ENCODE results near the gene ADRM1.

ADRM1 gene

DNA sequence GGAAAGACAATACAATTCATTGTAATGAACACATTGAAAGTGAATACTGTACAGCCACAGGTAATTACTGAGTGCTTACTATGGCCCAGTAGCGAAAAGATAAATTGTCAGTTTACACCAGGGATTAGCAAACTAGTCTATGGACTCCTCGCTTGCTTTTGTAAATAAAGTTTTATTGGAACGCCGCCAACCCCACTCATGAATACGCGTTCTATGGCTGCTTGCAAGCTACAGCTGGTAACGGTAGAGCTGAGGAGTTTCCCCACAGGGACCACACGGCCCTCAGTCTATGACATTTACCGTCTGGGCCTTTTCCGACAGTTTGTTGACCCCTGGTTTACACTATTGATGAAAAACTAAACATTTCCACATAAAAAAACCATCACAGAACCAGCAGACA, 40.1 kb downstream of the ADRM1 start:
- no peaks in the 10 kb centered on the region for H3K9me2 ChIP-seq (replicated peaks; ENCODE audit: control insufficient read depth, low read length)
- peaks cover 5% of the 10 kb centered on the region; the same call in 1 of the 2 replicates for H3K9me3 ChIP-seq (ENCODE audit: control insufficient read depth, insufficient read depth, low read length)
- H3K4me2 ChIP-seq (ENCODE audit: low read length): no peak overlapping the region
- no peak overlapping the region for H3K4me3 ChIP-seq (ENCODE audit: low read length)
- TF ChIP-seq EZH2phosphoT487 (IDR thresholded peaks at IDR 0.05; ENCODE audit: borderline replicate concordance, low read length): no peak
- TF ChIP-seq, protein P1, sequence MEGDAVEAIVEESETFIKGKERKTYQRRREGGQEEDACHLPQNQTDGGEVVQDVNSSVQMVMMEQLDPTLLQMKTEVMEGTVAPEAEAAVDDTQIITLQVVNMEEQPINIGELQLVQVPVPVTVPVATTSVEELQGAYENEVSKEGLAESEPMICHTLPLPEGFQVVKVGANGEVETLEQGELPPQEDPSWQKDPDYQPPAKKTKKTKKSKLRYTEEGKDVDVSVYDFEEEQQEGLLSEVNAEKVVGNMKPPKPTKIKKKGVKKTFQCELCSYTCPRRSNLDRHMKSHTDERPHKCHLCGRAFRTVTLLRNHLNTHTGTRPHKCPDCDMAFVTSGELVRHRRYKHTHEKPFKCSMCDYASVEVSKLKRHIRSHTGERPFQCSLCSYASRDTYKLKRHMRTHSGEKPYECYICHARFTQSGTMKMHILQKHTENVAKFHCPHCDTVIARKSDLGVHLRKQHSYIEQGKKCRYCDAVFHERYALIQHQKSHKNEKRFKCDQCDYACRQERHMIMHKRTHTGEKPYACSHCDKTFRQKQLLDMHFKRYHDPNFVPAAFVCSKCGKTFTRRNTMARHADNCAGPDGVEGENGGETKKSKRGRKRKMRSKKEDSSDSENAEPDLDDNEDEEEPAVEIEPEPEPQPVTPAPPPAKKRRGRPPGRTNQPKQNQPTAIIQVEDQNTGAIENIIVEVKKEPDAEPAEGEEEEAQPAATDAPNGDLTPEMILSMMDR (IDR thresholded peaks at IDR 0.05; ENCODE audit: low read depth, low read length, poor library complexity, severe bottlenecking): no peak
- H3F3A ChIP-seq (ENCODE audit: control insufficient read depth, insufficient read depth): peaks cover 36% of the 10 kb centered on the region
- H3K79me2 ChIP-seq (ENCODE audit: control insufficient read depth, low read length): 0 out of 2 replicates have a peak, but pooled peaks cover 4% of the 10 kb centered on the region
- H4K20me1 ChIP-seq (ENCODE audit: control insufficient read depth, insufficient read depth, low read depth, low read length): no peaks in the 10 kb centered on the region
- H3K4me1 ChIP-seq (ENCODE audit: control insufficient read depth, low read length): peaks cover 56% of the 10 kb centered on the region
- H3K27me3 ChIP-seq (ENCODE audit: control insufficient read depth, low read length): no peaks in the 10 kb centered on the region
- H3K27ac ChIP-seq (ENCODE audit: low read depth, low read length): no peak overlapping the region
- peaks cover 17% of the 10 kb centered on the region for H3K36me3 ChIP-seq (ENCODE audit: control insufficient read depth, low read length)

DNA sequence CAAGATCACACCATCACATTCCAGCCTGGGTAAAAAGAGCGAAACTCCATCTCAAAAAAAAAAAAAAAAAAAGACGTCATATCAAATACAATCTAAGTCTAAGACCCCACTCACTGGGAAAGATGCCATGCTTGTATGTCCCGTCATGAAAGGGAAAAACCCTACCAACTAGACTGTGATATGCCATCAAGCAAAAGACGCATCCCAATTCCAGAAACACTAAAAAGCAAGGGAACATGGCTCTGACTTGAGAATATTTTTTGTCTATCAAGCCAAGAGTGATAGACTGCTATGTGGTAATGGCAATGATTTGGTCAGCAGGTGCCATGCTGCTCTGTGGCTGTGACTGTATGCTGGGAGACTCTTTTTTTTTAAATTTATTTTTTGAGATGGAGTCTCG, 41.3 kb downstream of the ADRM1 start:
- Histone ChIP-seq H3K27me3 (ENCODE audit: control insufficient read depth, low read length) (no peaks in the 10 kb centered on the region), H3K4me1 (ENCODE audit: control insufficient read depth, low read length) (peaks cover 44% of the 10 kb centered on the region), H4K20me1 (ENCODE audit: control insufficient read depth, insufficient read depth, low read depth, low read length) (no peaks in the 10 kb centered on the region), H3F3A (ENCODE audit: control insufficient read depth, insufficient read depth) (peaks cover 24% of the 10 kb centered on the region), H3K27ac (ENCODE audit: low read depth, low read length) (peak overlapping the region; percentile 39; the same call in 1 of the 2 replicates), H3K4me3 (ENCODE audit: low read length) (no peak overlapping the region), H3K36me3 (ENCODE audit: control insufficient read depth, low read length) (peaks cover 17% of the 10 kb centered on the region), H3K9me2 (replicated peaks; ENCODE audit: control insufficient read depth, low read length) (no peaks in the 10 kb centered on the region), H3K79me2 (ENCODE audit: control insufficient read depth, low read length) (0 out of 2 replicates have a peak, but pooled peaks cover 4% of the 10 kb centered on the region), H3K4me2 (ENCODE audit: low read length) (peak overlapping the region; percentile 27; the same call in 1 of the 2 replicates), H3K9me3 (ENCODE audit: control insufficient read depth, insufficient read depth, low read length) (peaks cover 5% of the 10 kb centered on the region; the same call in 1 of the 2 replicates)
- no peak for TF ChIP-seq EZH2phosphoT487 (IDR thresholded peaks at IDR 0.05; ENCODE audit: borderline replicate concordance, low read length)
- TF ChIP-seq, protein P1 (IDR thresholded peaks at IDR 0.05; ENCODE audit: low read depth, low read length, poor library complexity, severe bottlenecking): no peak

DNA sequence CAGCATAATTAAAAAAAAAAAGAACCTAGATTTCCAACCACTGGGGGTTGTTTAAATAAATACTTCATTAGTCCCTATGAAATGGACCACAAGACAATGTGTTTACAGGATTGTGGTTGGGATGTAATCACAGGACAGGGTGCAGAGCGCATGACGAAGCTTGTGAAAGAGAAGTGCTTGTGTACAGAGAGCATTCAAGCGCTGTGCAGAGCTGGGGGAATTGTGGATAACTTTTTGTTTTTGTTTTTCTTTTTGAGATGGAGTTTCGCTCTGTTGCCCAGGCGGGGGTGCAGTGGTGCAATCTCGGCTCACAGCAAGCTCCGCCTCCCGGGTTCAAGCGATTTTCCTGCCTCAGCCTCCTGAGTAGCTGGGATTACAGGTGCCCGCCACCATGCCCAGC, 42.0 kb downstream of the ADRM1 start:
- Histone ChIP-seq H3K27me3 (ENCODE audit: control insufficient read depth, low read length) (no peaks in the 10 kb centered on the region), H3K9me2 (replicated peaks; ENCODE audit: control insufficient read depth, low read length) (no peaks in the 10 kb centered on the region), H4K20me1 (ENCODE audit: control insufficient read depth, insufficient read depth, low read depth, low read length) (no peaks in the 10 kb centered on the region), H3K4me3 (ENCODE audit: low read length) (no peak overlapping the region; the same call in 1 of the 2 replicates), H3K4me1 (ENCODE audit: control insufficient read depth, low read length) (peaks cover 37% of the 10 kb centered on the region), H3K4me2 (ENCODE audit: low read length) (peak overlapping the region; percentile 27), H3K9me3 (ENCODE audit: control insufficient read depth, insufficient read depth, low read length) (peaks cover 5% of the 10 kb centered on the region; the same call in 1 of the 2 replicates), H3K27ac (ENCODE audit: low read depth, low read length) (peak overlapping the region; percentile 39), H3K79me2 (ENCODE audit: control insufficient read depth, low read length) (0 out of 2 replicates have a peak, but pooled peaks cover 4% of the 10 kb centered on the region), H3K36me3 (ENCODE audit: control insufficient read depth, low read length) (peaks cover 17% of the 10 kb centered on the region), H3F3A (ENCODE audit: control insufficient read depth, insufficient read depth) (peaks cover 18% of the 10 kb centered on the region)
- no peak for TF ChIP-seq EZH2phosphoT487 (IDR thresholded peaks at IDR 0.05; ENCODE audit: borderline replicate concordance, low read length)
- TF ChIP-seq, protein P1 (IDR thresholded peaks at IDR 0.05; ENCODE audit: low read depth, low read length, poor library complexity, severe bottlenecking): no peak

All from DOHH2 (cell line).